ENCODE results near the gene ZNF600. TPM values are rescaled to one million over a fixed set of nuclear protein-coding genes. Genes with fewer than 3 reads are reported as not detected.
"Not testable (repeated sequence)": the region's sequence is repeated elsewhere in the genome, so short reads cannot be mapped to it uniquely, and the experiment has no call there.

ZNF600 gene
- polyA plus RNA-seq, 1 donor (not counting 4 experiments of a cell fraction or from before 2014, with no cell fraction given) = 7.6 TPM

GRCh38 chr19:52741951-52742485 lies 44.6 kb downstream of the ZNF600 start:
- Histone ChIP-seq H3K27me3 (ENCODE audit: control insufficient read depth, extremely low read depth, insufficient read depth, low read length) (no peaks in the 10 kb centered on the region), H3K4me1 (ENCODE audit: control insufficient read depth, extremely low read depth, insufficient read depth, low read length) (no peaks in the 10 kb centered on the region), H3K9ac (ENCODE audit: control insufficient read depth, extremely low read depth, insufficient read depth, low read length) (no peak overlapping the region), H4K20me1 (ENCODE audit: control insufficient read depth, extremely low read depth, insufficient read depth, low read length) (no peaks in the 10 kb centered on the region), H3K27ac (ENCODE audit: control insufficient read depth, insufficient read depth, low read length) (no peak overlapping the region), H3K9me3 (ENCODE audit: control insufficient read depth, low read depth, low read length) (no peaks in the 10 kb centered on the region), H3K9me1 (ENCODE audit: control insufficient read depth, extremely low read depth, insufficient read depth, low read length) (no peaks in the 10 kb centered on the region), H2AFZ (ENCODE audit: control insufficient read depth, low read length) (no peak overlapping the region), H3K4me3 (ENCODE audit: control insufficient read depth in 2 of 3, extremely low read depth in 1 of 3, insufficient read depth in 2 of 3, low read depth in 1 of 3, low read length in 3 of 3) (no peak overlapping the region), H3K4me2 (ENCODE audit: control insufficient read depth, extremely low read depth, insufficient read depth, low read depth, low read length) (no peak overlapping the region), H3K79me2 (ENCODE audit: control insufficient read depth, insufficient read depth, low read length) (no peaks in the 10 kb centered on the region), H3K36me3 (ENCODE audit: control insufficient read depth in 2 of 2, extremely low read depth in 1 of 2, insufficient read depth in 2 of 2, low read length in 2 of 2) (no peaks in the 10 kb centered on the region)
- FAIRE-seq = no peak
- dilution Hi-C loops (cut with MboI; ENCODE audit: extremely low pct_ligation_motif_present, low sequenced_read_pairs) = no loop called here
- TF ChIP-seq EZH2 (IDR thresholded peaks at IDR 0.05; ENCODE audit: low read length) (no peak), CTCF (optimal IDR thresholded peaks at IDR 0.05 in 1 of 3, IDR thresholded peaks at IDR 0.05 in 1 of 3, conservative IDR thresholded peaks at IDR 0.05 in 1 of 3; ENCODE audit: extremely low read depth in 1 of 3, insufficient read depth in 2 of 3, low read length in 3 of 3) (no peak)
- DNase-seq (ENCODE audit: low read depth, low spot score) = no peak

- H3K4me3 ChIP-seq (ENCODE audit: control insufficient read depth in 2 of 3, extremely low read depth in 1 of 3, insufficient read depth in 2 of 3, low read depth in 1 of 3, low read length in 3 of 3); H3K9me3 ChIP-seq (ENCODE audit: control insufficient read depth, low read depth, low read length); H3K27ac ChIP-seq (ENCODE audit: control insufficient read depth, insufficient read depth, low read length); DNase-seq (ENCODE audit: low read depth, low spot score); H3K36me3 ChIP-seq (ENCODE audit: control insufficient read depth in 2 of 2, extremely low read depth in 1 of 2, insufficient read depth in 2 of 2, low read length in 2 of 2); H3K79me2 ChIP-seq (ENCODE audit: control insufficient read depth, insufficient read depth, low read length); H4K20me1 ChIP-seq (ENCODE audit: control insufficient read depth, extremely low read depth, insufficient read depth, low read length); H3K9me1 ChIP-seq (ENCODE audit: control insufficient read depth, extremely low read depth, insufficient read depth, low read length); H2AFZ ChIP-seq (ENCODE audit: control insufficient read depth, low read length); H3K27me3 ChIP-seq (ENCODE audit: control insufficient read depth, extremely low read depth, insufficient read depth, low read length); H3K9ac ChIP-seq (ENCODE audit: control insufficient read depth, extremely low read depth, insufficient read depth, low read length); FAIRE-seq; dilution Hi-C loops (cut with MboI; ENCODE audit: extremely low pct_ligation_motif_present, low sequenced_read_pairs); H3K4me1 ChIP-seq (ENCODE audit: control insufficient read depth, extremely low read depth, insufficient read depth, low read length); H3K4me2 ChIP-seq (ENCODE audit: control insufficient read depth, extremely low read depth, insufficient read depth, low read depth, low read length): not testable (repeated sequence)
Observed at GRCh38 chr19:52741371-52741770, 45.2 kb downstream of the ZNF600 start.

GRCh38 chr19:52739576-52739975 lies 47.0 kb downstream of the ZNF600 start:
- Histone ChIP-seq H3K36me3 (ENCODE audit: control insufficient read depth in 2 of 2, extremely low read depth in 1 of 2, insufficient read depth in 2 of 2, low read length in 2 of 2) (no peaks in the 10 kb centered on the region), H3K9ac (ENCODE audit: control insufficient read depth, extremely low read depth, insufficient read depth, low read length) (no peak overlapping the region), H4K20me1 (ENCODE audit: control insufficient read depth, extremely low read depth, insufficient read depth, low read length) (no peaks in the 10 kb centered on the region), H3K4me1 (ENCODE audit: control insufficient read depth, extremely low read depth, insufficient read depth, low read length) (no peaks in the 10 kb centered on the region), H3K27ac (ENCODE audit: control insufficient read depth, insufficient read depth, low read length) (no peak overlapping the region), H3K9me1 (ENCODE audit: control insufficient read depth, extremely low read depth, insufficient read depth, low read length) (no peaks in the 10 kb centered on the region), H3K4me3 (ENCODE audit: control insufficient read depth in 2 of 3, extremely low read depth in 1 of 3, insufficient read depth in 2 of 3, low read depth in 1 of 3, low read length in 3 of 3) (no peak overlapping the region), H3K9me3 (ENCODE audit: control insufficient read depth, low read depth, low read length) (no peaks in the 10 kb centered on the region), H3K4me2 (ENCODE audit: control insufficient read depth, extremely low read depth, insufficient read depth, low read depth, low read length) (no peak overlapping the region), H3K27me3 (ENCODE audit: control insufficient read depth, extremely low read depth, insufficient read depth, low read length) (no peaks in the 10 kb centered on the region), H3K79me2 (ENCODE audit: control insufficient read depth, insufficient read depth, low read length) (no peaks in the 10 kb centered on the region), H2AFZ (ENCODE audit: control insufficient read depth, low read length) (no peak overlapping the region)
- FAIRE-seq (no peak), DNase-seq (ENCODE audit: low read depth, low spot score) (no peak)
- TF ChIP-seq CTCF (optimal IDR thresholded peaks at IDR 0.05 in 1 of 3, IDR thresholded peaks at IDR 0.05 in 1 of 3, conservative IDR thresholded peaks at IDR 0.05 in 1 of 3; ENCODE audit: extremely low read depth in 1 of 3, insufficient read depth in 2 of 3, low read length in 3 of 3) = no peak
- no peak for TF ChIP-seq EZH2 (IDR thresholded peaks at IDR 0.05; ENCODE audit: low read length)
- dilution Hi-C loops (cut with MboI; ENCODE audit: extremely low pct_ligation_motif_present, low sequenced_read_pairs) = no loop called here
